CD14-positive monocyte (primary cell): Measurements from ENCODE around the gene USP24. TPM values are rescaled to one million over a fixed set of nuclear protein-coding genes. Genes with fewer than 3 reads are reported as not detected.

Experiments used
- DNase-seq, 3 donors: peaks; one replicate each; pipeline ENCODE4 v3.0.0-alpha.2; 2011 to 2022
- H2AFZ ChIP-seq: 2 replicates; pipeline ENCODE4 v1.6.0; 2012; ENCODE audit warnings: mild to moderate bottlenecking, low read depth, low read length, inconsistent platforms; ENCODE audit not compliant: insufficient read depth, poor library complexity, severe bottlenecking
- H3K27ac ChIP-seq, 2 donors: 1 replicate in 1 of 2; 2 replicates in 1 of 2; pipeline ENCODE4 v1.5.1; 2012 to 2013; ENCODE audit warnings: low read length in 2 of 2, control low read depth in 1 of 2, inconsistent platforms in 1 of 2, low read depth in 1 of 2, mild to moderate bottlenecking in 1 of 2
- H3K27me3 ChIP-seq, 2 donors: one replicate each; pipeline versions ENCODE4 v1.6.0 to v1.6.1; 2011 to 2013; ENCODE audit warnings: low read length in 2 of 2; ENCODE audit not compliant: control insufficient read depth in 2 of 2, insufficient read depth in 2 of 2
- H3K36me3 ChIP-seq, 2 donors: replicated peaks in 1 of 2; 1 replicate in 1 of 2; 2 replicates in 1 of 2; pipeline versions ENCODE4 v1.5.1 to v1.6.1; 2012 to 2013; ENCODE audit warnings: low read length in 2 of 2, control low read depth in 1 of 2, inconsistent platforms in 1 of 2, mild to moderate bottlenecking in 1 of 2; ENCODE audit not compliant: insufficient read depth in 2 of 2, control insufficient read depth in 1 of 2
- H3K4me1 ChIP-seq, 2 donors: 1 replicate in 1 of 2; 2 replicates in 1 of 2; pipeline versions ENCODE4 v1.5.1 to v1.6.1; 2012 to 2013; ENCODE audit warnings: low read length in 2 of 2, control low read depth in 1 of 2, inconsistent platforms in 1 of 2, mild to moderate bottlenecking in 1 of 2, moderate library complexity in 1 of 2; ENCODE audit not compliant: insufficient read depth in 2 of 2, control insufficient read depth in 1 of 2
- H3K4me2 ChIP-seq: replicated peaks from 2 replicates; pipeline ENCODE3; 2012; ENCODE audit warnings: low read length, moderate library complexity, mild to moderate bottlenecking; ENCODE audit not compliant: poor library complexity, severe bottlenecking; ENCODE audit errors: extremely low read depth
- H3K4me3 ChIP-seq, 3 experiments: fragments of 200-600 bp in 1 of 3; sonication (generic) in 1 of 3; replicated peaks in 1 of 3; 1 replicate in 2 of 3; 2 replicates in 1 of 3; pipeline ENCODE4 v1.5.1; 2011 to 2013; ENCODE audit warnings: low read length in 3 of 3, mild to moderate bottlenecking in 3 of 3, control low read depth in 2 of 3, low read depth in 2 of 3, inconsistent platforms in 1 of 3, moderate library complexity in 1 of 3
- H3K79me2 ChIP-seq: 2 replicates; pipeline ENCODE4 v1.6.0; 2012; ENCODE audit warnings: mild to moderate bottlenecking, control low read depth, inconsistent platforms, low read length, moderate library complexity; ENCODE audit not compliant: insufficient read depth
- H3K9ac ChIP-seq: 2 replicates; pipeline ENCODE4 v1.6.0; 2017; ENCODE audit warnings: low read length, mild to moderate bottlenecking; ENCODE audit not compliant: insufficient read depth, poor library complexity, severe bottlenecking
- H3K9me3 ChIP-seq, 2 donors: replicated peaks in 1 of 2; 1 replicate in 1 of 2; 2 replicates in 1 of 2; pipeline versions ENCODE4 v1.5.1 to v1.6.1; 2012 to 2013; ENCODE audit warnings: low read length in 2 of 2, control low read depth in 1 of 2; ENCODE audit not compliant: control insufficient read depth in 1 of 2, insufficient read depth in 1 of 2
- H4K20me1 ChIP-seq: 2 replicates; pipeline ENCODE4 v1.6.0; 2012; ENCODE audit warnings: mild to moderate bottlenecking, low read length, control low read depth, moderate library complexity; ENCODE audit not compliant: insufficient read depth
- H3K27ac Mint-ChIP-seq, 7 donors: one replicate each; pipeline ENCODE4 v1.8.0; 2020; ENCODE audit warnings: mild to moderate bottlenecking in 7 of 7, mixed read lengths in 7 of 7, moderate library complexity in 6 of 7, inconsistent platforms in 2 of 7
- H3K27me3 Mint-ChIP-seq, 3 donors: one replicate each; pipeline ENCODE4 v1.8.0; 2021 to 2022; ENCODE audit warnings: low read depth in 3 of 3, mild to moderate bottlenecking in 3 of 3, mixed read lengths in 3 of 3, moderate library complexity in 3 of 3, inconsistent platforms in 1 of 3
- H3K36me3 Mint-ChIP-seq, 2 donors: one replicate each; pipeline ENCODE4 v1.8.0; 2020; ENCODE audit warnings: mixed read lengths in 2 of 2, inconsistent platforms in 1 of 2, mild to moderate bottlenecking in 1 of 2
- H3K4me1 Mint-ChIP-seq: one replicate; pipeline ENCODE4 v1.8.0; 2020; ENCODE audit warnings: mild to moderate bottlenecking, mixed read lengths
- H3K4me3 Mint-ChIP-seq, 2 donors: one replicate each; pipeline ENCODE4 v1.8.0; 2020; ENCODE audit warnings: mild to moderate bottlenecking in 2 of 2, mixed read lengths in 2 of 2, moderate library complexity in 1 of 2
- H3K9me3 Mint-ChIP-seq, 7 donors: one replicate each; pipeline ENCODE4 v1.8.0; 2020 to 2022; ENCODE audit warnings: mixed read lengths in 7 of 7, mild to moderate bottlenecking in 6 of 7, moderate library complexity in 6 of 7, inconsistent platforms in 2 of 7
- CTCF ChIP-seq: fragments of 200-600 bp; IDR thresholded peaks from one replicate; pipeline ENCODE4 v1.8.0; 2022; ENCODE audit warnings: antibody characterized with exemption, mild to moderate bottlenecking
- WGBS: methylation state at CpG from one replicate; pipeline ENCODE4 v1.1.5; 2013; ENCODE audit warnings: missing lambda C conversion rate; ENCODE audit not compliant: insufficient coverage; 5-methylcytosine and 5-hydroxymethylcytosine counted together
- intact Hi-C, 2 donors: fragments of 100-400 bp; cut with micrococcal nuclease; formaldehyde crosslinking; loops; one replicate each; pipeline versions ENCODE4 v1.15.0 to v1.15.1; 2023
- polyA plus RNA-seq, 3 donors: library from polyadenylated mRNA; depleted of rRNA in 1 of 3; unstranded in 2 of 3; stranded (reverse) in 1 of 3; fragments of 300-500 nt in 2 of 3; fragments of >200 nt in 1 of 3; fragmentation: Illumina TruSeq in 2 of 3; gene quantifications; 1 replicate in 2 of 3; 2 replicates in 1 of 3; pipeline ENCODE4 v1.2.3, GENCODE V29; 2012 to 2021

Gene USP24
- polyA plus RNA-seq, 3 donors, result 1.1 to 14.2 (median 2.1) TPM

- H4K20me1 ChIP-seq, result peaks cover 86% of the 10 kb centered on the region
- H3K36me3 ChIP-seq, result peaks cover 3 to 21% of the 10 kb centered on the region in 2 donors
- H3K27ac ChIP-seq, result no peak overlapping the region
- H3K4me2 ChIP-seq, result no peak overlapping the region
- intact Hi-C loops, result loop anchor here in 1 of 2 donors (10.0 kb wide), 1 partner anchor 93 kb away; no protein-coding TSS in a partner anchor
- Mint-ChIP-seq H3K27ac (peak overlapping the region in 1 of 7 donors; percentile 78), H3K4me1 (peaks cover 23% of the 10 kb centered on the region), H3K9me3 (peaks cover 9 to 17% (median 10%) of the 10 kb centered on the region in 7 donors), H3K4me3 (no peak overlapping the region), H3K27me3 (no peaks in the 10 kb centered on the region), H3K36me3 (peaks cover 26 to 34% of the 10 kb centered on the region in 2 donors)
- H3K9me3 ChIP-seq, result peaks cover 8 to 13% of the 10 kb centered on the region in 2 donors
- peaks cover 8% of the 10 kb centered on the region in 2 donors for H3K4me1 ChIP-seq
- no peak for DNase-seq
- no peak overlapping the region for H2AFZ ChIP-seq
- no peak overlapping the region for H3K4me3 ChIP-seq
- H3K79me2 ChIP-seq, result peaks cover 92% of the 10 kb centered on the region
- no peak overlapping the region for H3K9ac ChIP-seq
- no peaks in the 10 kb centered on the region for H3K27me3 ChIP-seq
- TF ChIP-seq CTCF, result no peak
Measured at GRCh38 chr1:55181666-55182065, 33.5 kb downstream of the USP24 start.

GRCh38 chr1:55180075-55180670 is 35.0 kb downstream of the USP24 start:
- Histone ChIP-seq H2AFZ (no peak overlapping the region), H4K20me1 (peaks cover 75% of the 10 kb centered on the region), H3K36me3 (peaks cover 9 to 34% of the 10 kb centered on the region in 2 donors), H3K9me3 (peaks cover 8 to 11% of the 10 kb centered on the region in 2 donors), H3K27ac (no peak overlapping the region), H3K4me2 (no peak overlapping the region), H3K9ac (no peak overlapping the region), H3K4me3 (no peak overlapping the region), H3K27me3 (no peaks in the 10 kb centered on the region), H3K4me1 (peaks cover 8% of the 10 kb centered on the region in 2 donors), H3K79me2 (peaks cover 77% of the 10 kb centered on the region)
- Mint-ChIP-seq H3K4me1 (peaks cover 21% of the 10 kb centered on the region), H3K9me3 (peaks cover 6 to 12% (median 10%) of the 10 kb centered on the region in 7 donors), H3K4me3 (no peak overlapping the region), H3K27me3 (no peaks in the 10 kb centered on the region), H3K27ac (peak overlapping the region in 2 of 7 donors; percentile 3 to 32), H3K36me3 (peaks cover 26 to 32% of the 10 kb centered on the region in 2 donors)
- intact Hi-C loops, result loop anchor here in 1 of 2 donors (10.0 kb wide), 1 partner anchor 95 kb away; no protein-coding TSS in a partner anchor
- WGBS, result 90% methylated on average over 4 of the region's 5 CpGs
- no peak for TF ChIP-seq CTCF
- DNase-seq, result no peak
